Neural cell (in vitro differentiated cells): Measurements from ENCODE around the gene MCCC1. TPM values are rescaled to one million over a fixed set of nuclear protein-coding genes. Genes with fewer than 3 reads are reported as not detected.

Experiments used
- H2AFZ ChIP-seq: fragments of 200-600, 300-800 bp; sonication (generic), shearing (Covaris generic); 2 replicates; pipeline ENCODE4 v1.6.0; 2014; ENCODE audit warnings: low read depth, mild to moderate bottlenecking, antibody characterized with exemption, low read length, moderate library complexity
- H3F3A ChIP-seq: fragments of 200-600 bp; shearing (Covaris generic); 2 replicates; pipeline ENCODE4 v1.6.1; 2016; ENCODE audit warnings: mild to moderate bottlenecking, moderate library complexity, mixed read lengths, antibody characterized with exemption, low read length; ENCODE audit not compliant: insufficient read depth, poor library complexity, severe bottlenecking
- H3K27ac ChIP-seq: fragments of 200-600, 300-800 bp; sonication (generic), shearing (Covaris generic); 2 replicates; pipeline ENCODE4 v1.5.1; 2014; ENCODE audit warnings: mild to moderate bottlenecking, low read length, moderate library complexity
- H3K27me3 ChIP-seq: fragments of 300-800, 200-600 bp; sonication (generic), shearing (Covaris generic); 2 replicates; pipeline ENCODE4 v1.6.0; 2014; ENCODE audit warnings: mild to moderate bottlenecking, low read depth, low read length, moderate library complexity; ENCODE audit not compliant: insufficient read depth
- H3K36me3 ChIP-seq: fragments of 300-800, 200-600 bp; sonication (generic), shearing (Covaris generic); 2 replicates; pipeline ENCODE4 v1.5.1; 2014; ENCODE audit warnings: mild to moderate bottlenecking, antibody characterized with exemption, low read length, moderate library complexity; ENCODE audit not compliant: insufficient read depth
- H3K4me2 ChIP-seq: fragments of 300-800, 200-600 bp; sonication (generic), shearing (Covaris generic); 2 replicates; pipeline ENCODE4 v1.6.0; 2014; ENCODE audit warnings: mild to moderate bottlenecking, low read length
- H3K4me3 ChIP-seq: fragments of 300-800, 200-600 bp; sonication (generic), shearing (Covaris generic); 2 replicates; pipeline ENCODE4 v1.5.1; 2014; ENCODE audit warnings: mild to moderate bottlenecking, low read length, moderate library complexity
- H3K79me2 ChIP-seq: fragments of 200-600 bp; shearing (Covaris generic); replicated peaks from 2 replicates; pipeline ENCODE4 v1.6.0; 2014; ENCODE audit warnings: mild to moderate bottlenecking, low read length, moderate library complexity; ENCODE audit not compliant: insufficient read depth
- H3K9ac ChIP-seq: fragments of 300-800, 200-600 bp; sonication (generic), shearing (Covaris generic); 2 replicates; pipeline ENCODE4 v1.6.1; 2016; ENCODE audit warnings: mild to moderate bottlenecking, low read length, mixed read lengths
- H3K9me2 ChIP-seq: fragments of 200-600 bp; shearing (Covaris generic); 2 replicates; pipeline ENCODE4 v1.6.1; 2016; ENCODE audit warnings: mild to moderate bottlenecking, low read length, mixed read lengths; ENCODE audit not compliant: insufficient read depth
- H3K9me3 ChIP-seq: fragments of 200-600, 300-800 bp; sonication (generic), shearing (Covaris generic); 2 replicates; pipeline ENCODE4 v1.6.1; 2016; ENCODE audit warnings: mild to moderate bottlenecking, mixed run types, low read length, moderate library complexity, mixed read lengths
- H4K20me1 ChIP-seq: fragments of 200-600 bp; shearing (Covaris generic); 2 replicates; pipeline ENCODE4 v1.6.1; 2016; ENCODE audit warnings: mild to moderate bottlenecking, mixed run types; ENCODE audit not compliant: insufficient read depth
- EP300 ChIP-seq: fragments of 450-650 bp; conservative IDR thresholded peaks from 2 replicates; pipeline ENCODE4 v1.6.1; 2014; ENCODE audit warnings: antibody characterized with exemption, mild to moderate bottlenecking, moderate library complexity; ENCODE audit not compliant: poor library complexity, severe bottlenecking
- EZH2 ChIP-seq: fragments of 200-600, 300-800 bp; shearing (Covaris generic), sonication (generic); IDR thresholded peaks from 2 replicates; pipeline ENCODE4 v1.6.1; 2014; ENCODE audit warnings: antibody characterized with exemption, low read length, borderline replicate concordance, mild to moderate bottlenecking; ENCODE audit not compliant: insufficient read depth, poor library complexity, severe bottlenecking
- MXI1 ChIP-seq: fragments of 450-650 bp; conservative IDR thresholded peaks from 2 replicates; pipeline ENCODE4 v1.6.1; 2014; ENCODE audit warnings: antibody characterized with exemption, mild to moderate bottlenecking; ENCODE audit not compliant: poor library complexity, severe bottlenecking
- POLR2AphosphoS5 ChIP-seq: IDR thresholded peaks from 2 replicates; pipeline ENCODE4 v1.6.1; 2012
- RAD21 ChIP-seq: fragments of 450-650 bp; conservative IDR thresholded peaks from 2 replicates; pipeline ENCODE4 v1.6.1; 2014; ENCODE audit warnings: antibody characterized with exemption, mild to moderate bottlenecking, moderate library complexity
- SMC3 ChIP-seq: fragments of 450-650 bp; conservative IDR thresholded peaks from 2 replicates; pipeline ENCODE4 v1.6.1; 2014; ENCODE audit warnings: antibody characterized with exemption, mild to moderate bottlenecking, moderate library complexity; ENCODE audit not compliant: poor library complexity
- TAF1 ChIP-seq: IDR thresholded peaks from 2 replicates; pipeline ENCODE4 v1.6.1; 2012; ENCODE audit warnings: low read depth
- polyA plus RNA-seq: library from polyadenylated mRNA; depleted of rRNA; stranded (reverse); fragments of >200 nt; gene quantifications from 2 replicates; pipeline ENCODE4 v1.2.3, GENCODE V29; 2014
- TF ChIP-seq, protein P1 (sequence below): fragments of 450-650 bp; IDR thresholded peaks from 2 replicates; pipeline ENCODE4 v1.5.1; 2014; ENCODE audit warnings: antibody characterized with exemption, mild to moderate bottlenecking, moderate library complexity; ENCODE audit not compliant: poor library complexity, severe bottlenecking
- TF ChIP-seq, protein P2 (sequence below): IDR thresholded peaks from 2 replicates; pipeline ENCODE4 v1.6.1; 2012; ENCODE audit warnings: borderline replicate concordance

The MCCC1 gene
- polyA plus RNA-seq, 1 donor from 2014 or later, result 29.6 TPM

DNA sequence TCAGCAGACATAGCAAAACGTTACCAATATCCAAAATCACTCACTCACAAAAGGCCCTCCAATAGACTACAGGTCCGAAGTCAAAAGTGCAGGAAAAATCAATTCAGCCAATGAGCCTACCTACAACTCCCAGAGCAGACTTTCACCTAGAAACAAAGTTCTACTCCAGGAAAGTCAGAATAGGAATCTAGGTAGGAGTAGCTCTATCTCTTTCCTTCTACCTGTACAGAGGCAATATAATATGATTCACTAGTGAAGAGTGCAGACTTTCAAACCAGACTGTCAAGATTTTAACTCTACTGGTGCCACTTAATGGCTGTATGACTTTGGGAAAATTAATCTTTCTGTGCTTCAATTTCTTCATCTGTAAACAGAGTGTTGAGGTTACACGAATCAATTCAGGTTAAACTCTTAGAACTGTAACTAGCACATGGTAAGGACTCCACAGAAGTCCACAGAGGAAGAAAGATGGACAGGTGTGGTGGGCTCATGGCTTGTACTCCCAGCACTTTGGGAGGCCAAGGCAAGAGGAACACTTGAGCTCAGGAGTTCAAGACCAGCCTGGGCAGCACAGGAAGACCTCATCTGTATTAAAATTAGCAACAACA lies 128.4 kb downstream of the MCCC1 start:
- H3K36me3 ChIP-seq, result no peaks in the 10 kb centered on the region
- H3K79me2 ChIP-seq, result peaks cover 75% of the 10 kb centered on the region

DNA sequence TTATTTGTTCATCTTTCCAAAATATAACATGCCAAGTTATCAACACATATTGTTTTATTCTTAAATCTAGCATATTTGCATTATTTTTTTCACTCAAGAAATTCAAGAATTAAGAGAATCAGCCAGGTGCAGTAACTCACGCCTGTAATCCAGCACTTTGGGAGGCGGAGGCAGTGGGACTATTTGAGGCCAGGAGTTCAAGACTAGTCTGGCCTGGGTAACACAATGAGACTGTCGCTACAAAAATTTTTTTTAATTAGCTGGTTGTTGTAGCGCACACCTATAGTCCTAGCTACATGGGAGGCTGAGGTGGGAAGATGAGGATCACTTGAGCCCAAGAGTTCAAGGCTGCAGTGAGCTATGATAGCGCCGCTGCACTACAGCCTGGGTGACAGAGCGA lies 129.4 kb downstream of the MCCC1 start:
- Histone ChIP-seq H3K9ac (no peak overlapping the region), H3K4me3 (no peak overlapping the region), H4K20me1 (no peaks in the 10 kb centered on the region), H3K27ac (no peak overlapping the region), H3F3A (no peaks in the 10 kb centered on the region), H2AFZ (no peak overlapping the region), H3K9me2 (no peaks in the 10 kb centered on the region), H3K36me3 (no peaks in the 10 kb centered on the region), H3K27me3 (no peaks in the 10 kb centered on the region), H3K9me3 (no peaks in the 10 kb centered on the region), H3K79me2 (peaks cover 66% of the 10 kb centered on the region), H3K4me2 (no peak overlapping the region)
- TF ChIP-seq, protein P1, sequence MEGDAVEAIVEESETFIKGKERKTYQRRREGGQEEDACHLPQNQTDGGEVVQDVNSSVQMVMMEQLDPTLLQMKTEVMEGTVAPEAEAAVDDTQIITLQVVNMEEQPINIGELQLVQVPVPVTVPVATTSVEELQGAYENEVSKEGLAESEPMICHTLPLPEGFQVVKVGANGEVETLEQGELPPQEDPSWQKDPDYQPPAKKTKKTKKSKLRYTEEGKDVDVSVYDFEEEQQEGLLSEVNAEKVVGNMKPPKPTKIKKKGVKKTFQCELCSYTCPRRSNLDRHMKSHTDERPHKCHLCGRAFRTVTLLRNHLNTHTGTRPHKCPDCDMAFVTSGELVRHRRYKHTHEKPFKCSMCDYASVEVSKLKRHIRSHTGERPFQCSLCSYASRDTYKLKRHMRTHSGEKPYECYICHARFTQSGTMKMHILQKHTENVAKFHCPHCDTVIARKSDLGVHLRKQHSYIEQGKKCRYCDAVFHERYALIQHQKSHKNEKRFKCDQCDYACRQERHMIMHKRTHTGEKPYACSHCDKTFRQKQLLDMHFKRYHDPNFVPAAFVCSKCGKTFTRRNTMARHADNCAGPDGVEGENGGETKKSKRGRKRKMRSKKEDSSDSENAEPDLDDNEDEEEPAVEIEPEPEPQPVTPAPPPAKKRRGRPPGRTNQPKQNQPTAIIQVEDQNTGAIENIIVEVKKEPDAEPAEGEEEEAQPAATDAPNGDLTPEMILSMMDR, result no peak
- TF ChIP-seq EZH2, result no peak

More for the DNA sequence above, 128.4 kb downstream of the MCCC1 start:
- H3K4me3 ChIP-seq, result no peak overlapping the region
- no peaks in the 10 kb centered on the region for H3F3A ChIP-seq
- TF ChIP-seq MXI1 (no peak), POLR2AphosphoS5 (no peak), TAF1 (no peak), SMC3 (no peak), RAD21 (no peak), EP300 (no peak), EZH2 (no peak)
- TF ChIP-seq, protein P2, sequence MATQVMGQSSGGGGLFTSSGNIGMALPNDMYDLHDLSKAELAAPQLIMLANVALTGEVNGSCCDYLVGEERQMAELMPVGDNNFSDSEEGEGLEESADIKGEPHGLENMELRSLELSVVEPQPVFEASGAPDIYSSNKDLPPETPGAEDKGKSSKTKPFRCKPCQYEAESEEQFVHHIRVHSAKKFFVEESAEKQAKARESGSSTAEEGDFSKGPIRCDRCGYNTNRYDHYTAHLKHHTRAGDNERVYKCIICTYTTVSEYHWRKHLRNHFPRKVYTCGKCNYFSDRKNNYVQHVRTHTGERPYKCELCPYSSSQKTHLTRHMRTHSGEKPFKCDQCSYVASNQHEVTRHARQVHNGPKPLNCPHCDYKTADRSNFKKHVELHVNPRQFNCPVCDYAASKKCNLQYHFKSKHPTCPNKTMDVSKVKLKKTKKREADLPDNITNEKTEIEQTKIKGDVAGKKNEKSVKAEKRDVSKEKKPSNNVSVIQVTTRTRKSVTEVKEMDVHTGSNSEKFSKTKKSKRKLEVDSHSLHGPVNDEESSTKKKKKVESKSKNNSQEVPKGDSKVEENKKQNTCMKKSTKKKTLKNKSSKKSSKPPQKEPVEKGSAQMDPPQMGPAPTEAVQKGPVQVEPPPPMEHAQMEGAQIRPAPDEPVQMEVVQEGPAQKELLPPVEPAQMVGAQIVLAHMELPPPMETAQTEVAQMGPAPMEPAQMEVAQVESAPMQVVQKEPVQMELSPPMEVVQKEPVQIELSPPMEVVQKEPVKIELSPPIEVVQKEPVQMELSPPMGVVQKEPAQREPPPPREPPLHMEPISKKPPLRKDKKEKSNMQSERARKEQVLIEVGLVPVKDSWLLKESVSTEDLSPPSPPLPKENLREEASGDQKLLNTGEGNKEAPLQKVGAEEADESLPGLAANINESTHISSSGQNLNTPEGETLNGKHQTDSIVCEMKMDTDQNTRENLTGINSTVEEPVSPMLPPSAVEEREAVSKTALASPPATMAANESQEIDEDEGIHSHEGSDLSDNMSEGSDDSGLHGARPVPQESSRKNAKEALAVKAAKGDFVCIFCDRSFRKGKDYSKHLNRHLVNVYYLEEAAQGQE, result no peak
- TF ChIP-seq, protein P1, result no peak
- H3K9me3 ChIP-seq, result no peaks in the 10 kb centered on the region
- no peaks in the 10 kb centered on the region for H3K27me3 ChIP-seq
- H3K9ac ChIP-seq, result no peak overlapping the region
- H3K9me2 ChIP-seq, result no peaks in the 10 kb centered on the region
- no peak overlapping the region for H3K27ac ChIP-seq
- H4K20me1 ChIP-seq, result no peaks in the 10 kb centered on the region
- H2AFZ ChIP-seq, result no peak overlapping the region
- no peak overlapping the region for H3K4me2 ChIP-seq
